Activated CD4-positive, alpha-beta T cell treated with anti-CD3 and anti-CD28 coated beads for 36 hours (primary cell): ENCODE measurements around the gene STK4. TPM values are rescaled to one million over a fixed set of nuclear protein-coding genes. Genes with fewer than 3 reads are reported as not detected.
A peak's percentile ranks its signal among the peaks of the same experiment; 100 is the strongest.
"Not testable (repeated sequence)": the region's sequence is repeated elsewhere in the genome, so short reads cannot be mapped to it uniquely, and the experiment has no call there.

Experiments
- ATAC-seq: fragments of 200-7000 bp; cut with Tn5 transposase; one replicate; pipeline ENCODE4 v1.10.0; 2021; ENCODE audit warnings: mild to moderate bottlenecking, moderate library complexity
- CTCF ChIA-PET: fragments of 350-600 bp; sonication (Branson Sonifier 250); formaldehyde crosslinking; loops from one replicate; lab custom pipeline; 2021; ENCODE audit warnings: antibody characterized with exemption; lab: Charles Lee
- POLR2A ChIA-PET: fragments of 350-600 bp; sonication (Branson Sonifier 250); formaldehyde crosslinking; loops from one replicate; lab custom pipeline; 2021; ENCODE audit warnings: antibody characterized with exemption, inconsistent platforms; lab: Charles Lee
- DNase-seq: peaks from one replicate; pipeline ENCODE4 v3.0.0-alpha.2; 2020
- H3K27ac Mint-ChIP-seq: one replicate; pipeline ENCODE4 v1.8.0; 2021; ENCODE audit warnings: mixed read lengths
- H3K27me3 Mint-ChIP-seq: one replicate; pipeline ENCODE4 v1.8.0; 2021; ENCODE audit warnings: mixed read lengths
- H3K36me3 Mint-ChIP-seq: one replicate; pipeline ENCODE4 v1.8.0; 2021; ENCODE audit warnings: low read depth, mixed read lengths
- H3K4me1 Mint-ChIP-seq: one replicate; pipeline ENCODE4 v1.8.0; 2021; ENCODE audit warnings: mixed read lengths
- H3K4me3 Mint-ChIP-seq: one replicate; pipeline ENCODE4 v1.8.0; 2021; ENCODE audit warnings: mild to moderate bottlenecking, moderate library complexity, mixed read lengths
- H3K9me3 Mint-ChIP-seq: one replicate; pipeline ENCODE4 v1.8.0; 2021; ENCODE audit warnings: low read depth, mixed read lengths
- intact Hi-C, 2 experiments: fragments of 100-400 bp; cut with DNase I in 1 of 2; cut with micrococcal nuclease in 1 of 2; formaldehyde crosslinking; loops; one replicate each; pipeline versions ENCODE4 v1.14.2 to v1.15.1; 2022 to 2024; cut with DNase I, micrococcal nuclease
- total RNA-seq, 2 experiments: library from RNA; stranded (reverse); gene quantifications; one replicate each; pipeline ENCODE4 v1.2.3, GENCODE V29; 2021

The STK4 gene
- total RNA-seq, 2 experiments from 2014 or later = 156 to 164 TPM

DNA sequence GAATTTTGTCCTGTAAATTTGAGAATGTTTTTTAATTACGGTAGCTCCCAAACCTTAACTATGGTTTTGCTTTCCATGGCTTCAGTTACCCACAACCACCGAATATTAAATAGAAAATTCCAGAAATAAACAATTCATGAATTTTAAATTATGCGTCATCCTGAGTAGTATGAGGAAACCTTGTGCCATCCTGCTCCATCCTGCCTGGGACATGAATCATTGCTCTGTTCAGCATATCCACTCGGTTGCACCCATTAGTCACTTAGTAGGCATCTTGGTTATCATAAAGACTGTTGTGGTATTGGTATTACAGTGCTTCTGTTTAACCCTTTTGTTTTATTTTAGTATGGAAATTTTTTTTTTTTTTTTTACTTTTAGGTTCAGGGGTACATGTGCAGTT lies 94.9 kb downstream of the STK4 start:
- Mint-ChIP-seq H3K9me3 (no peaks in the 10 kb centered on the region), H3K4me3 (no peak overlapping the region), H3K27ac (no peak overlapping the region), H3K36me3 (peaks cover 53% of the 10 kb centered on the region), H3K4me1 (peaks cover 76% of the 10 kb centered on the region), H3K27me3 (no peaks in the 10 kb centered on the region)
- CTCF ChIA-PET = interaction anchor here (0.6 to 2.2 kb wide), 3 partner anchors 12 to 49 kb away, joined by 3 to 15 read pairs (median 4); no protein-coding TSS in a partner anchor
- DNase-seq = peak; percentile 32
- ATAC-seq = peak; percentile 94
- intact Hi-C loops = no loop called here
- POLR2A ChIA-PET = no interaction called here

DNA sequence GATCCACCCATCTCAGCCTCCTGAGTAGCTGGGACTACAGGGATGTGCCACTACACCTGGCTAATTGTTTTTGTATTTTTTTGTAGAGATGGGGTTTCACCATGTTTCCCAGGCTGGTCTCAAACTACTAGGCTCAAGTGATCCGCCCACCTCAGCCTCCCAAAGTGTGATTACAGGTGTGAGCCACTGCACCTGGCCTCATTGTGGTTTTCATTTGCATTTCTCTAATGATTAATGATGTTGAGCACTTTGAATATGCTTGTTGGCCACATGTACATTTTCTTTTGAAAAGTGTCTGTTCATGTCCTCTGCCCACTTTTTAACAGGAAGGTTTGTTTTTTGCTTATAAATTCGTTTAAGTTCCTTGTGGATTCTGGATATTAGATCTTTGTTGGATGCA lies 96.8 kb downstream of the STK4 start:
- H3K9me3 Mint-ChIP-seq, ATAC-seq, POLR2A ChIA-PET, H3K27me3 Mint-ChIP-seq, intact Hi-C loops, H3K4me3 Mint-ChIP-seq, DNase-seq: not testable (repeated sequence)
- CTCF ChIA-PET = interaction anchor here (0.6 to 1.9 kb wide), 3 partner anchors 10 to 260 kb away, joined by 3 to 14 read pairs (median 3); no protein-coding TSS in a partner anchor
- H3K4me1 Mint-ChIP-seq = peaks cover 80% of the 10 kb centered on the region
- peak overlapping the region; percentile 35 for H3K27ac Mint-ChIP-seq
- peaks cover 58% of the 10 kb centered on the region for H3K36me3 Mint-ChIP-seq

DNA sequence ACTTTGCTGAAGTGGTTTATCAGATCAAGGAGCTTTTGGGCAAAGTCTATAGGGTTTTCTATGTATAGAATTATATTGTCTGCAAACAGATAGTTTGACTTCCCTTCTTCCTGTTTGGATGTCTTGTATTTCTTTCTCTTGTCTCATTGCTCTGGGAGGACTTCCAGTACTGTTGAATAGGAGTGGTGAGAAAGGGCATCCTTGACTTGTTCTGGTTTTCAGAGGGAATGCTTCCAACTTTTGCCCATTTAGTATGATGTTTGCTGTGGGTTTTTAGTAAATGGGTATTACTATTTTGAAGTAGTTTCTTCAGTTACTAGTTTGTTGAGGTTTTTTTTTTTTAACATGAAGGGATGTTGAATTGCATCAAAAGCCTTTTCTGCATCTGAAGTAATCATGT lies 98.5 kb downstream of the STK4 start:
- Mint-ChIP-seq H3K9me3 (no peaks in the 10 kb centered on the region), H3K4me1 (peaks cover 76% of the 10 kb centered on the region), H3K36me3 (peaks cover 57% of the 10 kb centered on the region), H3K27me3 (no peaks in the 10 kb centered on the region), H3K4me3 (no peak overlapping the region), H3K27ac (no peak overlapping the region)
- no peak for ATAC-seq
- ChIA-PET POLR2A (no interaction called here), CTCF (interaction anchor here (0.6 to 1.9 kb wide), 8 partner anchors 11 to 430 kb away, joined by 3 to 14 read pairs (median 4); no protein-coding TSS in a partner anchor)
- no peak for DNase-seq
- intact Hi-C loops = no loop called here

DNA sequence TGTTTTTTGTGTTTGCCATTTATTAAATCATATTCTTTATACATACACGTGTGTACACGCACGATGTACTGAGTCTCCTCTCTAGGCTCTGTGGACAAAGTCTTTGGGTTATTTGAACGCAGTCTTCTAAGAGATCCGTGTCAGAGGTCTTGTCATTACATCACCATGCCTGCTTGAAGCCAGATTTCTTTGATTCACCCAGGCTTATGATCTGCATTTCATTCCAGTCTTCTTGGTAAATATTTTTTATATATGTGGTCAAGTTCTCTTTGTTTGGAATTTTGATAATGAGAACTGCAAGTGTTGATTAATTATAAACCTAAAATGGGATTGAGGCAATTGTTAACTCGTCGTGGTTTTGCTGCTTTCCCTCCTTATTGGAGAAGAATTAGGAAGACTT lies 100.1 kb downstream of the STK4 start:
- no peak overlapping the region for H3K27ac Mint-ChIP-seq
- peaks cover 74% of the 10 kb centered on the region for H3K4me1 Mint-ChIP-seq
- peaks cover 60% of the 10 kb centered on the region for H3K36me3 Mint-ChIP-seq
- no peak for DNase-seq
- CTCF ChIA-PET = interaction anchor here (1.1 to 1.4 kb wide), 3 partner anchors 16 to 245 kb away, joined by 3 to 7 read pairs (median 4); no protein-coding TSS in a partner anchor
- intact Hi-C loops = no loop called here
- no peak for ATAC-seq
- no peaks in the 10 kb centered on the region for H3K27me3 Mint-ChIP-seq
- POLR2A ChIA-PET = interaction anchor here (0.7 kb wide), 1 partner anchor 107 kb away, joined by 3 read pairs; the partner anchor contains the start of gene TOMM34
- H3K9me3 Mint-ChIP-seq = no peaks in the 10 kb centered on the region
- H3K4me3 Mint-ChIP-seq = no peak overlapping the region

DNA sequence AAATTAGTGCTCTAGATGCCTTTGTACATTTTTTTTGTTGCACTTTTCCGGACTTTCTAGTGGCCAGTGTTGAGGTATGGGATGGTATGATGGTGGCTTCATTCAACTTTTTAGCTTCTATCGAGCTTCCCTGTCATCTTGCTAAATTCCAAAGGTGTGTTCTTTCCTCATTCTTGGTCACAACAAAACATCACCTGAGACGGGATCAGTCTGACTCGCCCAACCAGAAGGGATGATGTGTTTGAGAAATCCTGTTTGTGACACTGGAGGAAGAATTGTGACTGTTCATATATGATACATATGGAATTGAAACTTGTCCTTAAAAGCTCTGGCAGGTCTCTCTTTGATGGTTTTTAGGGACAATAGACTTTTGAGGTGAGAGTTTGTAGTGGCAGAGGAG lies 100.8 kb downstream of the STK4 start:
- DNase-seq (no peak), ATAC-seq (no peak)
- ChIA-PET CTCF (interaction anchor here (1.1 to 2.1 kb wide), 4 partner anchors 15 to 29 kb away, joined by 4 to 10 read pairs (median 4); no protein-coding TSS in a partner anchor), POLR2A (interaction anchor here (0.8 kb wide), 1 partner anchor 28 kb away, joined by 5 read pairs; no protein-coding TSS in a partner anchor)
- Mint-ChIP-seq H3K4me1 (peaks cover 70% of the 10 kb centered on the region), H3K4me3 (no peak overlapping the region), H3K27me3 (no peaks in the 10 kb centered on the region), H3K27ac (peak overlapping the region; percentile 12), H3K36me3 (peaks cover 57% of the 10 kb centered on the region), H3K9me3 (no peaks in the 10 kb centered on the region)
- intact Hi-C loops = no loop called here

DNA sequence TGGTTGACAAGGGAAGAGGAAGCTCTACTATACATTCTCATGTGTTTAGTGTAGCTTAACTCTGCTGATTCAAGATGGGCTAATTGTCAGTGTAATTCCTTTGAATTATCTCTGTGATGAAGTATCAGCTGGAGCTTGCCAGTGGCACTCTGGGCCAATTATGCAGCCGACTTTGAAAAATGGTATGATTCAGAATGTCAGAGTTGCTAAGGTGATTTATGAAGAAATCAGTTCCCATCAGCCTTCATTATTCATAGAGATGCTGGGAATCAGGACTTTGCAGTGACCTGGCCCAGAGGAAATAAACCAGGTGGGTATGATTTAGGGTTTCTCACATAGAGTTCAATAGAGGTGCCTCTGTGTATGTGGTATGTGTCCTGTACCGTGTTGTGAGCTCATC lies 101.2 kb downstream of the STK4 start:
- DNase-seq (no peak), ATAC-seq (no peak)
- Mint-ChIP-seq H3K4me3 (no peak overlapping the region), H3K27me3 (no peaks in the 10 kb centered on the region), H3K36me3 (peaks cover 53% of the 10 kb centered on the region), H3K9me3 (no peaks in the 10 kb centered on the region), H3K27ac (no peak overlapping the region), H3K4me1 (peaks cover 67% of the 10 kb centered on the region)
- intact Hi-C loops = no loop called here
- ChIA-PET POLR2A (interaction anchor here (0.5 to 0.8 kb wide), 2 partner anchors 22 to 28 kb away, joined by 4 to 5 read pairs; no protein-coding TSS in a partner anchor), CTCF (interaction anchor here (1.1 to 2.1 kb wide), 4 partner anchors 15 to 29 kb away, joined by 4 to 10 read pairs (median 4); no protein-coding TSS in a partner anchor)

DNA sequence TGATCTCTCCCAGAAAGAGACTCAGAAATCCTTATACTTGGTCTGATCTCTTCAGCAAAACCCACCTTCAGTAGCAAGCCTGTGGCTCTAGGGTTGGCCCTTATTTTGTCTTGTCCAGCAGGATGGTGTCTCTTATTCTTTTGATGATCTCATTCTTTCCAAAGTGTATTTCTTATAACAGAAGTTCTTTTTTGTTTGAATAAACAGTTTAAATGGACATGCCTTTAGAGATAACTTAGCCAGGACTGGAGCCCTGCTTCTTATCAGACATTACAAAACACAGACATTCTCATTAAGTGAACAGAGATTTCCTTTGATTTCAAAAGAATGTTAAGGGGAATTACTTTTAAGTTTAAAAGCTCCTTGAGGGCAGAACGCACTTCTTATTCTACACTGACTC lies 102.9 kb downstream of the STK4 start:
- no peaks in the 10 kb centered on the region for H3K9me3 Mint-ChIP-seq
- H3K27me3 Mint-ChIP-seq = no peaks in the 10 kb centered on the region
- H3K4me3 Mint-ChIP-seq = no peak overlapping the region
- CTCF ChIA-PET = interaction anchor here (1.0 to 1.1 kb wide), 2 partner anchors 25 to 26 kb away, joined by 4 to 5 read pairs; no protein-coding TSS in a partner anchor
- peak overlapping the region; percentile 71 for H3K27ac Mint-ChIP-seq
- H3K4me1 Mint-ChIP-seq = peaks cover 63% of the 10 kb centered on the region
- POLR2A ChIA-PET = no interaction called here
- peaks cover 54% of the 10 kb centered on the region for H3K36me3 Mint-ChIP-seq
- no peak for DNase-seq
- ATAC-seq = no peak
- intact Hi-C loops = no loop called here

DNA sequence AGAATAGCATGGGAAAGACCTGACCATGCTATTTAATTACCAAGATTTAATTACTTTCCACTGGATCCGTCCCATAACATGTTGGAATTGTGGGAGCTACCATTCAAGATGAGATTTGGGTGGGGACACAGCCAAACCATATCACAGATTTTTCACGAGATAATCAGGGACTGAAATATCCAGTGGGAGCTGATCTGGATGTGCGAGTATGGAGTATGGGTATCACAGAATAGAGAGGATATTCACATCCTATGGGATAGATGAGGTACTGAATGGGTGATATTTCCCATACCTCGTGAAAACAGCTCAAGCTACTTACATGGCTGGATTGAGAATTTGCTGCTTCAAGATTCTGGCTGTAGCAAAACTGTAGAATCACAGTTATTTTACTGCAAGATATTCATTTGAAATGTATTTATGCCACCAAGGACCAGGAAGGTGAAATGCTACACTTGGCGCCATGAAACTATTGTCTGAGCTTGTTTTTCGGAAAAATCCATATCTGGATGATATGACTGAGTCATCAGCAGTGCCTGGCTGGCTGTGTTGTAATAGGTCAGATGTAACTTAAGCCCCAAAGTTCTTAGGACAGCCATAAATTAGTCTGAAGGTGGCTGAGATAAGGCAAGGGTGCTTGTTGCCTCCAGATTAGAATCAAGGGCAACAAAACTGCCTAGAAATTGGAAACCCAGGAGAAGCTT lies 104.8 kb downstream of the STK4 start:
- peaks cover 48% of the 10 kb centered on the region for H3K4me1 Mint-ChIP-seq
- no peak overlapping the region for H3K4me3 Mint-ChIP-seq
- intact Hi-C loops = no loop called here

DNA sequence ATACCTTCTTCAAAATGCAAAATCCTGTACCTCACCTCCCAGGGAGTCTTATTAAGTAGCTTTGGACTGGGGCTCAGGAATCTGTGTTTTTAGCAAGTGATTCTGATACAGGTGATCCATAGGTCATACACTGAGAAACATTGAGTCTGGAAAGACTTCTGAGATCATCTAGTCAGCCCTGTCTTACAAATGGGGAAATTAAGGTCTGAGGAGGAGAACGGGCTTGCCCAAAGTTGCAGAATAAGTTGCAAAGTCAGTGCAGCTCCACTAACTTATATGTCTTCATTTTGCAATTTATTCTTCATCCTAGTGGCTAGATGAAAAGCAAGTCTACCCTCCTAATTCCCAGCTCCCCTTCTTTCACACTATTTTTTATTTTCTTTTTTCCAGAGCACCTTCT lies 105.8 kb downstream of the STK4 start:
- POLR2A ChIA-PET = interaction anchor here (0.6 kb wide), 1 partner anchor 24 kb away, joined by 3 read pairs; no protein-coding TSS in a partner anchor
- CTCF ChIA-PET = interaction anchor here (0.7 to 3.1 kb wide), 9 partner anchors 11 to 180 kb away, joined by 3 to 27 read pairs (median 5); no protein-coding TSS in a partner anchor
- DNase-seq = no peak
- intact Hi-C loops = no loop called here
- Mint-ChIP-seq H3K9me3 (no peaks in the 10 kb centered on the region), H3K27ac (peak overlapping the region; percentile 15), H3K36me3 (peaks cover 50% of the 10 kb centered on the region), H3K4me3 (no peak overlapping the region), H3K27me3 (no peaks in the 10 kb centered on the region), H3K4me1 (peaks cover 40% of the 10 kb centered on the region)
- ATAC-seq = no peak

More for the DNA sequence above, 104.8 kb downstream of the STK4 start:
- ATAC-seq (no peak), DNase-seq (no peak)
- Mint-ChIP-seq H3K27me3 (no peaks in the 10 kb centered on the region), H3K9me3 (no peaks in the 10 kb centered on the region), H3K36me3 (peaks cover 50% of the 10 kb centered on the region), H3K27ac (peak overlapping the region; percentile 66)
- CTCF ChIA-PET = interaction anchor here (0.9 to 3.1 kb wide), 10 partner anchors 20 to 60 kb away, joined by 3 to 27 read pairs (median 4); no protein-coding TSS in a partner anchor
- POLR2A ChIA-PET = no interaction called here

DNA sequence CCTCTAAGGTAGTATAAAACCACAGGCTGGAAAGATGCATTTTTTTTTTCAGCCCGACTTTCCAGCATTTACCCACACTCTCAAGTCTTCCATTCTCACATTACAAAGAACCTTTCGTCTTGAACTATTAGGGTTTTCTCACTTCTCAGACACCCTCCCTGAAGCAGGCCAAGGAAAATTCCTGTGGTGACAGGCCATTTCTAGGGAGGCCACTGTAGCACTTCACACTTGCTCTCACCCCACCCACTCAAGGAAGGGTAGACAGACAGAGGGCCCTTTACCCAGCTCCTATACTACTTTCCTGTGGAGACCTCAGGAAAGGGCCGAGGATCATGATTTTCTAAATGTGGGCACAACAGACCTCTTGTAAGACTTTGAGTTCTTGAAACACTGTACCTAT lies 106.9 kb downstream of the STK4 start:
- H3K4me3 Mint-ChIP-seq = no peak overlapping the region
- DNase-seq (no peak), ATAC-seq (no peak)
- H3K4me1 Mint-ChIP-seq = peaks cover 34% of the 10 kb centered on the region
- intact Hi-C loops = no loop called here
- CTCF ChIA-PET = interaction anchor here (1.4 to 3.1 kb wide), 3 partner anchors 22 to 38 kb away, joined by 5 to 27 read pairs (median 18); no protein-coding TSS in a partner anchor
- POLR2A ChIA-PET = no interaction called here
- no peaks in the 10 kb centered on the region for H3K9me3 Mint-ChIP-seq
- H3K27me3 Mint-ChIP-seq = no peaks in the 10 kb centered on the region
- H3K27ac Mint-ChIP-seq = peak overlapping the region; percentile 34
- peaks cover 49% of the 10 kb centered on the region for H3K36me3 Mint-ChIP-seq

DNA sequence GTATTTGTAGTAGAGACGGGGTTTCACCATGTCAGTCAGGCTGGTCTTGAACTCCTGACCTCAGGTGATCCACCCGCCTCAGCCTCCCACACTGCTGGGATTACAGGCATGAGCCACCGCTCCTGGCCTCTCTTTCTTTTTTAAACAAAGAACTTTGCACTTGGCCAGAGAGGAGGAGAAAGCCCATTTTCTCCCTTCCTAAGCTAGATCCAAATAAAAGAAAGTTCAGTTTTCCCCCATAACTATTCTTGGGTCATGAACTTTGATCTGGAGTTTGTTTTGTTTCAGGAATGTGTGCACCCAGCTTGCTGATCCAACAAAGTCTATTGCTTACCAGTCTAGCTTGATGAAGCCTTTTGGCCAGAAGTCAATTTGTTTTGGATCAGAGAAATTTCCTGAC lies 111.2 kb downstream of the STK4 start:
- Mint-ChIP-seq H3K9me3 (peaks cover 8% of the 10 kb centered on the region), H3K36me3 (peaks cover 64% of the 10 kb centered on the region), H3K4me1 (peaks cover 8% of the 10 kb centered on the region), H3K4me3 (no peak overlapping the region), H3K27ac (no peak overlapping the region), H3K27me3 (no peaks in the 10 kb centered on the region)
- DNase-seq (no peak), ATAC-seq (no peak)
- POLR2A ChIA-PET = no interaction called here
- intact Hi-C loops = no loop called here
- CTCF ChIA-PET = interaction anchor here (0.6 to 4.3 kb wide), 5 partner anchors 17 to 1228 kb away, joined by 3 to 29 read pairs (median 3); no protein-coding TSS in a partner anchor
